NCI-H146 treated with DMSO at 0.1 percent for 48 hours (cell line): ENCODE results near the gene TRIM63.

Source experiments
- DNase-seq: peaks from one replicate; lab custom pipeline; 2025; ENCODE audit not compliant: unreplicated experiment; lab: John Stamatoyannopoulos, UW

Gene TRIM63

GRCh38 chr1:26035203-26035958 lies 32.0 kb downstream of the TRIM63 start:
- DNase-seq = peak; percentile 55

GRCh38 chr1:26034504-26035202 lies 32.8 kb downstream of the TRIM63 start:
- DNase-seq = no peak

GRCh38 chr1:26032656-26033357 lies 34.6 kb downstream of the TRIM63 start:
- DNase-seq = no peak

GRCh38 chr1:26031611-26032220 lies 35.7 kb downstream of the TRIM63 start:
- DNase-seq = no peak

- DNase-seq = no peak
Observed at GRCh38 chr1:26031196-26031595, 36.2 kb downstream of the TRIM63 start.

GRCh38 chr1:26029864-26030481 lies 37.5 kb downstream of the TRIM63 start:
- DNase-seq = no peak

- no peak for DNase-seq
Observed at GRCh38 chr1:26029054-26029863, 38.2 kb downstream of the TRIM63 start.

GRCh38 chr1:26028490-26028980 lies 38.9 kb downstream of the TRIM63 start:
- no peak for DNase-seq

- no peak for DNase-seq
Observed at GRCh38 chr1:26027716-26028489, 39.5 kb downstream of the TRIM63 start.

- no peak for DNase-seq
Observed at GRCh38 chr1:26025517-26025916, 41.9 kb downstream of the TRIM63 start.

GRCh38 chr1:26025060-26025459 lies 42.4 kb downstream of the TRIM63 start:
- no peak for DNase-seq

GRCh38 chr1:26023826-26024225 lies 43.6 kb downstream of the TRIM63 start:
- DNase-seq = no peak

GRCh38 chr1:26023009-26023408 lies 44.4 kb downstream of the TRIM63 start:
- DNase-seq = no peak

- DNase-seq = no peak
Observed at GRCh38 chr1:26022404-26022779, 45.0 kb downstream of the TRIM63 start.

- no peak for DNase-seq
Observed at GRCh38 chr1:26021647-26022403, 45.6 kb downstream of the TRIM63 start, which contains the start of gene EXTL1. EXTL1 (plus strand) TSS chr1:26021775; CDS start chr1:26022647, 872 bp downstream.

GRCh38 chr1:26020941-26021646 lies 46.3 kb downstream of the TRIM63 start:
- DNase-seq = no peak

GRCh38 chr1:26020330-26020768 lies 47.1 kb downstream of the TRIM63 start:
- no peak for DNase-seq
